ENCODE measurements around the gene COLEC11. TPM values are rescaled to one million over a fixed set of nuclear protein-coding genes. Genes with fewer than 3 reads are reported as not detected.

COLEC11 gene
- total and polyA plus RNA-seq, 2 donors (not counting 1 experiment from before 2014, with no cell fraction given), result not detected

GRCh38 chr2:3678212-3678611, 83.3 kb downstream of the COLEC11 start:
- Mint-ChIP-seq H3K4me1 (no peaks in the 10 kb centered on the region), H3K4me3 (no peak overlapping the region), H3K9me3 (ENCODE audit: insufficient read depth) (no peaks in the 10 kb centered on the region), H3K27ac (no peak overlapping the region), H3K27me3 (peaks cover 3% of the 10 kb centered on the region)
- Histone ChIP-seq H4K20me1 (ENCODE audit: control insufficient read depth, insufficient read depth, low read length, poor library complexity, severe bottlenecking) (no peaks in the 10 kb centered on the region), H3K27me3 (replicated peaks in 1 of 4; ENCODE audit: control extremely low read depth in 1 of 4, control insufficient read depth in 3 of 4, insufficient read depth in 4 of 4, low read length in 3 of 4) (no peaks in the 10 kb centered on the region), H2AFZ (ENCODE audit: insufficient read depth, low read depth, low read length, poor library complexity, severe bottlenecking) (no peak overlapping the region), H3K9ac (ENCODE audit: low read length) (no peak overlapping the region), H3K4me3 (ENCODE audit: control extremely low read depth in 1 of 5, extremely low read depth in 1 of 5, insufficient read depth in 1 of 5, low read depth in 2 of 5, low read length in 4 of 5) (no peak overlapping the region), H3K79me2 (ENCODE audit: control insufficient read depth, insufficient read depth, low read length) (no peaks in the 10 kb centered on the region), H3K27ac (ENCODE audit: low read length in 2 of 2) (no peak overlapping the region), H3K36me3 (replicated peaks in 1 of 2; ENCODE audit: control extremely low read depth in 1 of 2, control insufficient read depth in 1 of 2, extremely low read depth in 1 of 2, insufficient read depth in 2 of 2, low read length in 1 of 2) (no peaks in the 10 kb centered on the region), H3K4me1 (ENCODE audit: control insufficient read depth in 2 of 2, insufficient read depth in 2 of 2, low read length in 2 of 2) (no peaks in the 10 kb centered on the region), H3K4me2 (replicated peaks; ENCODE audit: low read depth, low read length, poor library complexity, severe bottlenecking) (no peak overlapping the region), H3K9me3 (ENCODE audit: control extremely low read depth in 1 of 3, control insufficient read depth in 2 of 3, insufficient read depth in 1 of 3, low read length in 2 of 3) (no peaks in the 10 kb centered on the region)
- WGBS (ENCODE audit: insufficient coverage), result 91% methylated on average over 9 of the region's 9 CpGs
- ATAC-seq (ENCODE audit: low read depth) (no peak), DNase-seq (no peak)
- intact Hi-C loops (cut with micrococcal nuclease), result no loop called here
- CTCF ChIA-PET, result no interaction called here
- no peak for TF ChIP-seq EZH2 (IDR thresholded peaks at IDR 0.05; ENCODE audit: borderline replicate concordance, insufficient read depth, low read depth, low read length, poor library complexity, severe bottlenecking)
- no peak for TF ChIP-seq CTCF (IDR thresholded peaks at IDR 0.05)
- POLR2A ChIA-PET, result no interaction called here

- Mint-ChIP-seq H3K4me1 (no peaks in the 10 kb centered on the region), H3K4me3 (no peak overlapping the region), H3K9me3 (ENCODE audit: insufficient read depth) (no peaks in the 10 kb centered on the region), H3K27ac (no peak overlapping the region), H3K27me3 (peaks cover under 1% of the 10 kb centered on the region)
- no peaks in the 10 kb centered on the region for H4K20me1 ChIP-seq (ENCODE audit: control insufficient read depth, insufficient read depth, low read length, poor library complexity, severe bottlenecking)
- H3K4me3 ChIP-seq (ENCODE audit: control extremely low read depth in 1 of 5, extremely low read depth in 1 of 5, insufficient read depth in 1 of 5, low read depth in 2 of 5, low read length in 4 of 5), result no peak overlapping the region
- ChIA-PET POLR2A (no interaction called here), CTCF (no interaction called here)
- intact Hi-C loops (cut with micrococcal nuclease), result no loop called here
- H3K9me3 ChIP-seq (ENCODE audit: control extremely low read depth in 1 of 3, control insufficient read depth in 2 of 3, insufficient read depth in 1 of 3, low read length in 2 of 3), result no peaks in the 10 kb centered on the region
- no peak overlapping the region for H2AFZ ChIP-seq (ENCODE audit: insufficient read depth, low read depth, low read length, poor library complexity, severe bottlenecking)
- TF ChIP-seq EZH2 (IDR thresholded peaks at IDR 0.05; ENCODE audit: borderline replicate concordance, insufficient read depth, low read depth, low read length, poor library complexity, severe bottlenecking), result no peak
- TF ChIP-seq CTCF (IDR thresholded peaks at IDR 0.05), result no peak
- no peak overlapping the region for H3K9ac ChIP-seq (ENCODE audit: low read length)
- H3K4me1 ChIP-seq (ENCODE audit: control insufficient read depth in 2 of 2, insufficient read depth in 2 of 2, low read length in 2 of 2), result no peaks in the 10 kb centered on the region
- H3K79me2 ChIP-seq (ENCODE audit: control insufficient read depth, insufficient read depth, low read length), result no peaks in the 10 kb centered on the region
- H3K4me2 ChIP-seq (replicated peaks; ENCODE audit: low read depth, low read length, poor library complexity, severe bottlenecking), result no peak overlapping the region
- 93% methylated on average over 2 of the region's 2 CpGs for WGBS (ENCODE audit: insufficient coverage)
- H3K27ac ChIP-seq (ENCODE audit: low read length in 2 of 2), result no peak overlapping the region
- no peak for DNase-seq
- H3K36me3 ChIP-seq (replicated peaks in 1 of 2; ENCODE audit: control extremely low read depth in 1 of 2, control insufficient read depth in 1 of 2, extremely low read depth in 1 of 2, insufficient read depth in 2 of 2, low read length in 1 of 2), result no peaks in the 10 kb centered on the region
- ATAC-seq (ENCODE audit: low read depth), result no peak
- H3K27me3 ChIP-seq (replicated peaks in 1 of 4; ENCODE audit: control extremely low read depth in 1 of 4, control insufficient read depth in 3 of 4, insufficient read depth in 4 of 4, low read length in 3 of 4), result no peaks in the 10 kb centered on the region
Measured at GRCh38 chr2:3679180-3679579, 84.3 kb downstream of the COLEC11 start.

All from B cell (primary cell).